GM18498 (cell line): Measurements from ENCODE around the gene MMP11.

Source experiments
- ATAC-seq: cut with Tn5 transposase; IDR thresholded peaks from one replicate; pipeline ENCODE4 v1.9.1; 2021; ENCODE audit warnings: mild to moderate bottlenecking, moderate library complexity; ENCODE audit not compliant: unreplicated experiment

MMP11 gene

DNA sequence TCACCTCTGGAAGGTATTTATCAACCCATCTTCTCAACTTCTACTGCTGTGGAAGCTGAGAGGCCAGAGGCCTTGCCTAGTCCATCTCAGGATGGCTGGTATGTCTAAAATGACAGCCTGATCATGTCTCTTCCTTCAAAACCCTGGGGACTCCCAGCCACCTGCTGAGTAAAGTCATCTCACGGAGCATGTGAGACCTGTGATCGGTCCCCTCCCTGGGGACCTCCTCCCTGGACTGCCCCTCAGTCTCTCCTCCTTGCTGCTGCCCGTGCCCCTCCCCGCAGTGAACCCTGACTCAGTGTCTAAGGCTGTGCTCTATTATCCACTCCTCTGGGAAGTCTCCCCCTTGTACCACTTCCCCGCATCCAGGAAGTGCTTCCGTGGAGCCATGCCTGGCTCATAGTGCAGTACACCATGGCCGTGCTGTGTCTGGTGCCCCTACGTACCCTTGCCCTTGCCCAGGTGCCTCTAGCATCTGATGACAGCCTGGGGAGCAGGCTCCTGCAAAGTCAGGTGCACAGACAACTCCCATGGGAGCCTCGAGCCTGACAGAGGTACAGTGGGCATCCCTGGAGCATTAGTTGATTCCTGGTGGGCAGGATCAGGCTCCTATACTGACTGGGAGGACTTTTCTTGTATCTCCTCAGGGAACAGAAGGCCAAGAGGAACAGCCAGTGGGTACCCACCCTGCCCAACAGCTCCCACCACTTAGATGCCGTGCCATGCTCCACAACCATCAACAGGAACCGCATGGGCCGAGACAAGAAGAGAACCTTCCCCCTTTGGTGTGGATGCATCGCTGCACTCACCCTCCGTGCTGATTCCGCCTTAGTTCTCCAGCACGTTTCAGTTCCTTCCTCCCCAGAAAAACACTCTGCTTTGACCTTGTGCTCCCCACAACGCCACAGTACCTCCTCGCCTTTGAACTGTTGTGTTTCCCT is 27.9 kb downstream of the MMP11 start:
- no peak for ATAC-seq

DNA sequence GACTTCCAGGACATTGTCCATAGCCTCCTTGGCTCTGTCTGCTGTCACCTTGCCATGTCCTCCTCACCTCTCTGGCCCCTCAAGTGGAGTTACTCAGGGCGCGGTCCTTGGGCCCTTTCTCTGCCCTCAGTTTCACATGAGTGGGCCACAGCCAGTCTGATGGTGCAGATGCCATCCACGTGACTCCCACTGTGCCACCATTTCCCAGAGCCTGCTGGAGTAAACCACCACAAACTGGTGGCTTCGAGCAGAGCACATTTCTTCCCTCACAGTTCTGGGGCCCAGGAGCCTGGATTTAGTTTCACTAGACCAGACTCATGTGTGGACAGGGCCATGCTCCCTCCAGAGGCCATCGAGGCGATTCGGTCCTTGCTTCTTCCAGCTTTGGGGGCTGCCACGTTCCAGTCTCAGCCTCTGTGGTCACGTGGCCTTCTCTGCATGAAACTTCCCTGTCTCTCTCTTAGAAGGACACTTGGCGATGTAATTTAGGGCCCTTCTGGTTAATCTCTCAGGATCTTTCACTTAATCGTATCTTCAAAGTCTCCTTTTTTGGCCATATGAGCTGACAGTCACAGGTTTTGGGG is 28.7 kb downstream of the MMP11 start:
- ATAC-seq: no peak

DNA sequence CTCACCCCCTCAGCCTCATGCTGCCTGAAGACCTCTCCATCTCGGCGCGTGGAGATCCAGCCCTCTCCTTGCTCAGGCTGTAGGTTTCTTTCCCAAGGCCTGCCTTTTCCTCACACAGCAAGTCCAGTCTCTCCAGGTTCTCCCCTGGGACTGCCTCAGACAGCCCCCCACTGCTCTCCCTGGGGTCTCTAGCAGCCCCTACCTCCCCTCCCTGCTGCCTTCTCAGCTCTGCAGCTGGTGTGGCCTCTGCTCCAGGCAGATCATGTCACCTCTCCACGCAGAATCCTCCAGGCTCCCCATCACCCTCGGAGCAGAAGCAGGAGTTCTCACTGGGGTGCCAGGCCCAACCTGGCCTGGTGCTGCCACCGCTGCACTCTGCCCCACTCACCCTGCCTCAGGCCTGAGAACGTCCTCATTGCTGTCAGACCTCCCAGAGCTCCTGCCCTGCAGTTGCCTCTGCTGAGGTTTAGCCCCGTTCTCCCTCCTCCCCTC is 29.3 kb downstream of the MMP11 start:
- no peak for ATAC-seq

DNA sequence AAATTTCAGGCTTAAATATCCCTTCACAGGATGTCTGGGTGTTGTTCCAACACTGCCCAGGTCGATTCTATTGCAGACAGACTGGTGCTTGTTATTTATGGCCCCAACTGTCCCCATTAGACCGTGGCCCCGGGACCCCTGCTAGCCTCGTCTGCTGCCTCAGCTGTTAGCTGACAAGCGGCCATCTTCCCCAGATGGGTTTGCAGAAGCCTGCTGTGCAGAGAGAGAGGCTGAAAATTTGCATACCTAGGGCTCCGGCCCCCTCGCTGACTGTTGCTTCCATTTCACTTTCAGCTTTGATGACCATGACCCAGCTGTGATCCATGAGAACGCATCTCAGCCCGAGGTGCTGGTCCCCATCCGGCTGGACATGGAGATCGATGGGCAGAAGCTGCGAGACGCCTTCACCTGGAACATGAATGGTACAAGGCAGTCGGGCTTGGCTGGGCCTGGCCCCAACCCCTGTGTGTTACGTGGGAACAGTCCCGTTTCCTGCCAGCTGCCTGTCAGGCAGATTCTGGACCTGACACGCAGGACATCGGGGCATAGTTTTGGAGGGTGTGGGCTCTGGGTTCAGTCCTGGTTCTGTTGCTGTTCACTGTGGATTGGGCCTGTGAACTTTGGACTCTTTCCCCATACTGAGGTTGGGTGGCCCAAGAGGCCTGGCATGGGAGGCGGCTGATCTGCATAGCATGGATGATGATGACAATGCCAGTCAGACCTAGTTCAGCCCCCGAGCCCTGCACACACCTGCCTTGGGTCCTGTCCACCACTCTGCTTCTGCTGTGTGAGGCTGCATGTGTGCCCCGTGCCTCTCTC is 30.6 kb downstream of the MMP11 start:
- no peak for ATAC-seq

DNA sequence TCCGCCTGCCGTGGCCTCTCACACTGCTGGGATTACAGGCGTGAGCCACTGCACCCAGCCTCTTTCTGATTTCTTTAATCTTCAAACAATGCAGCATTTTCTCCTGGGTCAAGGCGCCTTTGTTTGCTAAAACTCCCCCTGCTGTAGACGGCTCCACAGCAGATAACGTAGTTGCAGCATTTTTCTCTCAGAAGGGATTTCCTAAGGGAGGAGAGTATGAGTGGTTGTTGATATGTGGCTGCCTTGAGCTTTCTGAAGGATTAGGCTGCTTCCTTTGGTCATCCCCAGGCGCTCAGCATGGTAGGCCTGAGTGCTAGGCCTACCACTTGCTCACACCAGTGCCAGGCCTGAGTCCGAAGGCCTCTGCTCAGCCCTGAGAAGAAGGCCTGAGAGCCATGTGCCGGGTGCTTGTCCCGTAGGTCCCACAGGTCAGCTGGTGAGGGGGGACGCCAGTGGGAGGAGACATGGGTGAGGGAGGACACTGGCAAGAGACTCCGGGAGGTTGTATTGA is 32.2 kb downstream of the MMP11 start:
- ATAC-seq: no peak

DNA sequence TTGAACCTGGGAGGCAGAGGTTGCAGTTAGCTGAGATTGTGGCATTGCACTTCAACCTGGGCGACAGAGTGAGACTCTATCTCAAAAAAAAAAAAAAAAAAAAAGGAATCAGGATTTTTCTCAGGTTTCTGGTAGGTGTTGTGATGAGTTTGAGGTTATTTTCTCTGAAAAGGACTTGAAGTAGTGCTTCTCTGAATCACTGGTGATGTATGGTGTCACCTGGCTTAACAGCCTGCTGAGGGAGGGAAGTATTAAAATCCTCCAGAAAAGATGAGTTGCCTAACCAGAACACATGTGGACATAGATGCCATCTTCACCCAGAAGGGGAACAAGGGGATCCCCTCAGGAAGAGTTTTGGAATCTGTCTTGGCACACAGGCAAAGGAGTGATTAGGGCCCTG is 34.2 kb downstream of the MMP11 start:
- no peak for ATAC-seq

DNA sequence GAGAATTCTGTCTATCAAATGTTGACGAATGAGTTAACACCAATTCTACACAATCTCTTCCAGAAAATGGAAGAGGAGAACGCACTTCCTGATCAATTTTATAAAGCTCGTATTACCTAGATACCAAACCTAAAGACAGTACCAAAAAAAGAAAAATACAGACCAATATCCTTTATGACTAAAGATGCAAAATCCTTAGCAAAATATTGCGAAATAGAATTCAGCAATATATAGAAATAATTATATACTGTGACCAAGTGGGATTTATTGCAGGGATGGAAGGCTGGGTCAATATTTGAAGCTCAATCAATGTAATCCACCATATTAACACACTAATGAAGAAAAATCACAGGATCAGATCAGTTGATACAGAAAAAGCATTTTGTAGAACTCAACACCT is 39.7 kb downstream of the MMP11 start:
- ATAC-seq: no peak

DNA sequence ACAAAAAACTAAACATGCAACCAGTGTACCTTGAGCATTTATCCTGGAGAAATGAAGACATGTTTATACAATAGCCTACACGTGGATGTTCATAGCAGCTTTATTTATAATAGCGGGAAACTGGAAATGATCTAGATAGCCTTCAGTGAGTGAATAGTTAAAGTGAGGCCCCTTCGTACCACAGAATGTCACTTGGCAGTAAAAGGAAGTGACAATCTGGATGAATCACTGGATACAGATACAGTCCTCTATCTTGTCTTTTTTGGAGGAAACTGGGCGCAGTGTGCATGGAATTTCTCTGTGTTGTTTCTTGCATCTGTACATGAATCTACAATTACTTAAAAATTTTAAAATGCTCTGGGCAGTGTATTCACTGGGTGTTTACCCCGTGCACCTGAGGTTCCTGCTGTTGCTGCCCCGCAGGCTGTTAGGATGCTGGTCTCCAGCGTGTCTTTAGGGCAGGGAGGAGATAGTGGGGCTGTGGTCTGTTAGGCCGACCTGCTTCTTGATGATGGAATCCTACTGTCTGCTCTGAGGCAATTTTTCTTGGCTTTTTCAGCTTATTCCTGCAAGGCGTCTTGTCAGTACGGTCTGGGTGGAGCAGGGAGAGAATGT is 43.0 kb downstream of the MMP11 start:
- ATAC-seq: no peak

DNA sequence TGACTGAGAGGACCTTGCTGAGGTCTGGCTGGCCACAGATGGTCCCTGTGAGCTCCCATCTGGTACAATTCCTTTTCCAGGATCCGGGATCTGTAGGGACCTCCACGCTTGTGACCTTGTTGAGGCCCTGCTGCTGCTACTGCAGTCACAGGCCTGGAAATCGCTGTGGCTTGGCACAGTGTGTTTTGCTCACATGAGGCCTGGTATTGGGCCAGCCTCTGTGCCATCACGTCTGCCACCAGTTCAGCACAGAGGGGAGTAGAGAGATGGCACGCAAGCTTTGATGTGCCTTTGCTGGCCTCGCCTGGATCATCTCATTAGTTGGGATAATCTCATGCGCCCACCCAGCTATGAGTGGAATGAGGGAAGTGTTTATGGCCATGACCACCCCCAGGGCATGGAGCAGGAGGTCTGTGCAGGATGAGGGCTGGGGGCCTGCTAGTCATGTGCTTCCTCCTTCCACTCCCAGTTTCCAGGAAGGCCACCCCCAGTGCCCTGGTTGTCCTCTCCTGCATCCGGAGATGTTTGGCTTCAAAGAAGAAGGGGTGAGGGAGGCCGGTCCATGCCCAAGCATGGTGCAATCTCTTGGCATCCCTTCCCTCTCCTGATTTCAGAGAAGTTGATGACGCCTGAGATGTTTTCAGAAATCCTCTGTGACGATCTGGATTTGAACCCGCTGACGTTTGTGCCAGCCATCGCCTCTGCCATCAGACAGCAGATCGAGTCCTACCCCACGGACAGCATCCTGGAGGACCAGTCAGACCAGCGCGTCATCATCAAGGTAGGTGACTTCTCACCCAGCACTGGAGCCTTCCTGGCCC is 43.7 kb downstream of the MMP11 start:
- ATAC-seq: no peak

DNA sequence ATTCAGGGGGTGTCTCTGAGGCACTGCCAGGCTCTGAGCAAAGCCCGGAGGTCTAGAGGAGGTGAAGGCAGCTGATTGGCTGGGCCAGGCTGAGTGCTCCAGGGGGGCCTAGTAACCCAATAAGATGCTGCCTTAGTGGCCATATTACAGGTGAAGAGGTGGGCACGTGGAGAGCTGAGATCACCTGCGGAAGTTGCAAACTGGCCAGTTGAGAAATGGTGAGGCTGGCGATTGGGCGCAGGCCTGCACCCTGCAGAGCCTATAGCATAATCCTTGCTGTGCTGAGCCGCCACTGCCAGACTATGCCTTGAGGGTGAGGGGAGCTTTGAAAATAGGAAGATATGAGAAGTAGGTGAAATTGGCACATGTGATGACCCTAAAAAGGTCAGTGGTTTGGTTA is 44.5 kb downstream of the MMP11 start:
- no peak for ATAC-seq

DNA sequence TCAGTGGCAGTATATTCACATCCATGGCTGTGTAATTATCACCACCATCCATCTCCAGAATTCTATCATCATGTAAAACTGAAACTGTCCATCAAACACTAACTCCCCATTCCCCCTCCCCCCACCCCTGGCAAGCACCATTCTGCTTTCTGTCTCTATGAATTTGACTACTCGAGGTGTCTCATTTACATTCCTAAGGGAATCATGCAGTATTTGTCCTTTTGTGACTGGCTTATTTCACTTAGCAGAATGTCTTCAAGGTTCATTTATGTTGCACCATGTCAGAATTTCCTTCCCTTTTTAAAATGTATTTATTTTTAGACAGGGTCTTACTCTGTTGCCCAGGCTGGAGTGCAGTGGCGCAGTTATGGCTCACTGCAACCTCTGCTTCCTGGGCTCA is 45.9 kb downstream of the MMP11 start:
- no peak for ATAC-seq

DNA sequence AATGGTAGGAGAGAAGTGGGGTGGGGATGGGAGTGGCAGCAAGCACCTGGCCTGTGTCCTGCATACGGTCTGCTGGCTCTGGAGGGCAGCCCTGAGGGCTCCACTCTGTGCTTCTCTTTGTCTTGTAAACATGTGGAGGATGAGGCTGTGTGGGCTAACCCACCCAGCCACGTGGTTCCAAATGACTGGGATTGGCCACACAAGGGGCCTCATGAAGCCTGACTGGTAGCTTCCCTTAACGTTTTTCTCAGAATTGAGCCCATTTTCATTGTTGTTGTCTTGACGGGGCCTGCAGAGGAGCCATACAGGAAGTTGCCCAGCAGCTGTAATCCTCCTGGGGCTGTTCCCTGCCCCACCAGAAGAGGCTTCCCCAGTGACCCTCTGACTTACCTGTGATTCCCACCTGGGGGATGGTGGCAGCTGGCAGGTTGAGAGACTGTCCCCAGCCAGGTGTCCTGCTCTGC is 48.1 kb downstream of the MMP11 start:
- no peak for ATAC-seq

DNA sequence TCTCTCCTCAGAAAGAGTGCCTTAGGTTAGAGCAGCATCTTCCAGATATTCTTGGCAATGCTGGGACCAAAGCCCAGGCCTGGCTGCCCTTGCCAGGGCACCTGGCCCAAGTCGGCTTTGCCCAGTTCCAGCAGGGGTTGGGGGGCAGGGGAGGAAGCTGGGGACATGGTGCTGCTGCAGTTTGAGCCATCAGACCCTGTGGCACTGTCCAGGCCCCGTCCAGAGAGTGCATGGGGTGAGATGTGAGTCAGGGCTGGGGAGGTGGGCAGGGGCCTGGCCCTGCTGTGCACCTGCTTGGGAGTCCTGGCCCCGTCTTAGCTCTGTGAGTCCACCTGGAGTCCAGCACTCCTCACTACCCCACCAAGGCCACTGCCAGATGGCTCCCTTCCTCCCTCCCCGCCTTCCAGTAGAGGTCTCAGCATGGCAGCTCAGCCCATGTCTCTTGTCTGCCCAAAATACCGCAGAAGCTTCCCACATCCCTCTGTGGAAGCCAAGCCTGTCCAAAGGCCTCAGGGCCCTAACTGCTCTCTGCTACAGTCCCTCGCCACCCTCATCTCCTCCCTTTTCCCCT is 49.5 kb downstream of the MMP11 start:
- no peak for ATAC-seq

DNA sequence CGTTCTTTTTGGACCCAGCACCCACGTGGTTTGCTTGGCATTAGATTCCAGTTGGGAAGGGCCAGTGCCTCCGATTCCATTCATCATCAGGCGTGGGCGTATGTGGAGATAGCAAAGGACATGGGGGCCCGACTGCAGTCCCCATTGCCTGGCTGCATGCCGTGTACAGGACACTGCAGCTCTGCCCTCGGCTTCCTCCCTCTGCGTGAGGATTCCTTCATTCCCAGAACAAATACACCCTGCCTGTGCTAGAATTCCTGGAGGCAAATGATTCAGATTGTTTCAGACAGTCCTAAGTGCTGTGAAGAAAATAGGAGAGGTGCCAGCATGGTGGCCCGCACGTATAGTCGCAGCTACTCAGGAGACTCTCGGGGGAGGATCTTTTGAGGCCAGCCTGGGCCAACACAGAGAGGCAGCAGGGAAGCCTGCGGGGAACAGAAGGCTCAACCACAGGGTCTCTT is 50.7 kb downstream of the MMP11 start:
- ATAC-seq: no peak

DNA sequence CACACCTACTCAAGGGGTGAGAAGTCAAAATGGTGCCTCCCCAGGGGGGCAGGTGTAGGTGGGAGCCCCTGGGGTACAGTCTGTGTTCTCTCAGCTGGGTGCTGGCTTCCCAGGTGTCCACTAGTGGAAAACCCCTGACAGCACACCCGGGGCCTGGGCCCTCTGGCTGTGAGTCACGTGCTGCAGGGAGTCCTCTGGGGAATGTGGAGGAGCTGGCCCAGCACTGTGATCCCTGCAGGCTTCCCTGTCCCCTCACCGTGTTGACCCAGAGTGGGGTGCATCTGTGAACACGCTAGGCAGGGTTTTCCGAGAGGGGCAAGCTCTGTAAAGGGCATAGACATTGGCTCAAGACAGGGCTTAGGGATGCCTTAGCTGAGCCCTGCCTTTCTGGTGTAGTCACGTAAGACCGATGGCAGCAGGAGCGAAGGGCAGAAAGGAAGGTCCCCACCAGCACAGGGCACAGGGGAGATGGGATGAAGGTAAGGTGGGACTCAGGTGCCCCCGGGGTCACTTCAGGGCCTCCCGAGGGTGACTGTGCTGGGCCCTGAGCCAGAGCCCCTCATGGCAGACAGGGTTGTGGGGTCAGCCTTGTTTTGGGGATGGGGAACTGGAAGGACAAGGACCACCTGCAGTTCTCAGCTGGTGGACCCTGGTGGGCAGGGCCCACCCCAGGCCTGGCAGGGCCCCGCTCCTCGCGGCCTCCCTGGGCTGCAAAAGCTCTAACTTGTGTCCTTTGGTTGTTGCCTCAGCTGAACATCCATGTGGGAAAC is 52.0 kb downstream of the MMP11 start:
- no peak for ATAC-seq

DNA sequence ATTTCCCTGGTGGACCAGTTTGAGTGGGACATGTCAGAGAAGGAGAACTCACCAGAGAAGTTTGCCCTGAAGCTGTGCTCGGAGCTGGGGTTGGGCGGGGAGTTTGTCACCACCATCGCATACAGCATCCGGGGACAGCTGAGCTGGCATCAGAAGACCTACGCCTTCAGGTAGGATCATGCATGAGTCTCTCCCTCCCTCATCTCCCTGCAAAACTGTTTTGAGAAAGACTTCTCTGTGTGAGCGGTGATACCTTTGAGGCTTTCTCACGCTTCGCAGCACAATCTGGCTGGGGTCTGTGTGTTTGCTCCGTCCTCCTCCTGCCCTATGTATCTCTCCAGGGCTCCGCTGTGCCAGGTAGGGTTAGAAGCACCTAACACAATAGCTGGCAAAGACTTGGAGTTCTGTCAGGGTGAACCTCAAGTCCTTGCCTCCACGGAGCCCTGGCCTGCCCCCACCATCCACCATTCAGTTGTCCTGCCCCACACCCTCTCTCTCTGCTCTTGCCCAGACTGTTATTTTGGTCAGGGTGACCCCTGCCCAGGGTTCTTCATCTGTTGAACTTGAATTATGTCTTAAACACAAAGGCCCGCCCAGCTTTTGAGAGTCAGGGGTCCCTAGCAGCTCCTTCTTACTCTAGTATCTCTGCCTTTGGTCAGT is 52.7 kb downstream of the MMP11 start:
- ATAC-seq: no peak

DNA sequence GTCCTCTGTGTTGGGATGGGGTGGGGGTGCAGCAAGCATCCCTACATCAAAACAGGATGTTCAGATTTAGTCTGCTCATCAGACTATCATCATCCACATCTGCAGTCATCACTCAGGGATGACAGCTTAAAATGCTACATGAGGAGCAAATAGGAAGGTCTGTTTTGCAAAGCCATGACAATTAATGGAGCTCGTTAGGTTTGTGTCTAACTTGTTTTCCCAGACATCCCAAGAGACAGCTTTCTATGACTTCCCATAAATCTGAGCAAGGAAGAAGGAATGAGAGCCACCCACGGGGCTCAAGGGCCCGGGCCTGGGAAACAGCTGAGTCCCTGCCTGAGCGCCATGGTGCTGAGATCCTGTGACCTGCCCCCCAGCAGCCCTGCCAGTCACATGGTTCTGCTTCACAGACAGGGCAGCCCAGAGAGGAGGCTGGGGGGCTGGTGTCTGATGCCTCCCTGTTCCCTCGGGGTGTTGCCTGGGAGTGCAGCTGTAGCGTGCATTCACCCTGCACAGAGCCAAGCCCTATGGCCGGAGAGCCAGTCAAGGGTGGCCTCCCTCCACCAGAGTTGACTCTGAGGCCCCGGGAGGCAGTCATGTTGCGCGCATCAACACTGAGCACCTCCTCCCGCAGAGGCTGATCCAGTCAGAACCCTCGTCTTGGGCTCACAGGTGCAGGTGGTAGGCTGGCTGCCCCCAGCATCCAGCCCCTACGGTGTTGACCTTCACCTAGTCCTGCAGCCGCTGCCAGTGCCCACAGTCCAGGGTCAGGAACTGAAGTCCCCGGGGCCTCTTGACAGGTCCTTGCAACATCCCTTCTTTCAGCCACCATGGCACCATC is 54.1 kb downstream of the MMP11 start:
- ATAC-seq: no peak
